ACC112 (cell line): Measurements from ENCODE around the gene TERB1.

Experiments
- H2AFZ ChIP-seq: fragments of 200-600 bp; sonication (generic); one replicate; pipeline ENCODE4 v1.6.0; 2017; ENCODE audit warnings: antibody characterized with exemption, low read length; ENCODE audit not compliant: unreplicated experiment
- H3K27ac ChIP-seq: fragments of 200-600 bp; sonication (generic); 2 replicates; pipeline ENCODE4 v1.5.1; 2014; ENCODE audit warnings: low read depth, mild to moderate bottlenecking, antibody characterized with exemption, low read length, moderate library complexity
- H3K27me3 ChIP-seq: fragments of 200-600 bp; sonication (generic); 2 replicates; pipeline ENCODE4 v1.6.1; 2014; ENCODE audit warnings: mild to moderate bottlenecking, antibody characterized with exemption, low read length, moderate library complexity, mixed read lengths; ENCODE audit not compliant: insufficient read depth
- H3K36me3 ChIP-seq: fragments of 200-600 bp; sonication (generic); 2 replicates; pipeline ENCODE4 v1.6.1; 2016; ENCODE audit warnings: mild to moderate bottlenecking, antibody characterized with exemption, low read length, moderate library complexity, mixed read lengths; ENCODE audit not compliant: insufficient read depth
- H3K4me1 ChIP-seq: fragments of 200-600 bp; sonication (generic); one replicate; pipeline ENCODE4 v1.6.1; 2016; ENCODE audit warnings: low read length, mixed read lengths; ENCODE audit not compliant: insufficient read depth, unreplicated experiment, control insufficient read depth
- H3K4me3 ChIP-seq: fragments of 200-600 bp; sonication (generic); 2 replicates; pipeline ENCODE4 v1.5.1; 2014; ENCODE audit warnings: mild to moderate bottlenecking, low read depth, low read length
- H3K79me2 ChIP-seq: fragments of 200-600 bp; sonication (generic); one replicate; pipeline ENCODE4 v1.6.0; 2016; ENCODE audit warnings: low read length; ENCODE audit not compliant: control insufficient read depth, unreplicated experiment, insufficient read depth

Gene TERB1, protein sequence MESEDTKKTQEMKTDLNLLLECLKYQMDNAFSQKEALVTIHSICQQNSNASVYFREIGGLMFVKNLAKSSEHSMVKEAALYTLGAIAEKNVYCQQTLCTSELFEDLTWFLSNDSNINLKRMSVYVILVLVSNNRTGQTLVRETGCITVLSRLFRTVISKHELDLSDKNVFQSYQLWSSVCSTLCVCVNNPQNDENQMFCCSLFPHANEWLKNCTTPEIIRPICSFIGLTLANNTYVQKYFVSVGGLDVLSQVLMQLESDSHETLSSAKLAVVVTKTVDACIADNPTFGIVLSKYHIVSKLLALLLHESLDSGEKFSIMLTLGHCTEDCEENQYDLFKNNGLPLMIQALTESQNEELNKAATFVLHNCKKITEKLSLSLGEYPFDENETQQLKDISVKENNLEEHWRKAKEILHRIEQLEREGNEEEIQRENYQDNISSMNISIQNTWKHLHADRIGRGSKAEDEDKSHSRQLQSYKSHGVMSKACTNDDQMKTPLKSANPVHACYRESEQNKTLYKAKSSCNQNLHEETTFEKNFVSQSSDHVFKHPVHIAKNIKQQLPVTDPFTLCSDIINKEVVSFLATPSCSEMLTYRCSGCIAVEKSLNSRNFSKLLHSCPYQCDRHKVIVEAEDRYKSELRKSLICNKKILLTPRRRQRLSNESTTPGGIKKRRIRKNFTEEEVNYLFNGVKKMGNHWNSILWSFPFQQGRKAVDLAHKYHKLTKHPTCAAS

DNA sequence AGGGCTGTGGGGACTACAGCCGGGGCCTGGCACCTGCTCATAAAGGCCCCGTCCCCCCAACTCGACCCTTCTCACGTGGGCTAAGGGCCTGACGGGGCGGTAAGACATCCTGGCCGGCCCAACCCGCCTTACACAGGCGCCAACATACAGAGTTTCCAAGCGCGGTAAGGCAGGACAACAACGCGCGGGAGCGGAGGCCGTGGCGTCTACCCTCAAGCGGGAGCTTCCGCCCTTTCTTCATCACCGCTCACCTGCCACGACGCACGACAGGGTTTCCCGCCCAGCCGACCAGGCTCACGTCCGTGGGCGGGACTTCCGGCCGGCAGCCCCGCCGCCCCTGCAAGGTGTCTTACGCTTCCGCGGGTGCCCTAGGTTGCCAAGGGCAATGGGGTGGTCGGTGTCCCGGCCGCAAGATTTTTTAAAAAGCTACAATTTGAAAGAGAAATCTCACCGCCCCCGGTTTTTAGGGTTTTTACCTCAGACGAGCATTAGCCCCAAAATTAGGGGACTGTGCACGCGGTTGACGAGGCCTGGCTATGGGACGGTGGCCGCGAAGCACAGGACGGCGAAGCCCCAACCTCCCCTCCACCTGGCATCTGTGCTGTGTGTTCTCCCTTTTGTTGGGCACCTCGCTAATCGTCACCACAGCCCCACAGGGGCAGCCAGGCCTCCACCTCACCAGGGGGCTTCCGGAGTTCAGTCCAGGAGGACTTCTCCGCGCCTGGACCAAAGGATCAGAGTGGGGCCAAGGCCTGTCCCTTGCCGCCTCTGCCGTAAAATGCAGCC is at the start of gene TERB1:
Gene TERB1 (minus strand): TSS at position 265 of the 786 bp plus-strand sequence. CDS start 4,786 bp downstream, outside the sequence.
- Histone ChIP-seq H3K79me2 (no peaks in the 10 kb centered on the region), H3K4me1 (no peaks in the 10 kb centered on the region), H3K27ac (no peak within 1 kb of the TSS), H3K27me3 (no peaks in the 10 kb centered on the region), H3K36me3 (peaks cover 30% of the 10 kb centered on the region), H3K4me3 (no peak within 1 kb of the TSS), H2AFZ (no peak within 1 kb of the TSS)

DNA sequence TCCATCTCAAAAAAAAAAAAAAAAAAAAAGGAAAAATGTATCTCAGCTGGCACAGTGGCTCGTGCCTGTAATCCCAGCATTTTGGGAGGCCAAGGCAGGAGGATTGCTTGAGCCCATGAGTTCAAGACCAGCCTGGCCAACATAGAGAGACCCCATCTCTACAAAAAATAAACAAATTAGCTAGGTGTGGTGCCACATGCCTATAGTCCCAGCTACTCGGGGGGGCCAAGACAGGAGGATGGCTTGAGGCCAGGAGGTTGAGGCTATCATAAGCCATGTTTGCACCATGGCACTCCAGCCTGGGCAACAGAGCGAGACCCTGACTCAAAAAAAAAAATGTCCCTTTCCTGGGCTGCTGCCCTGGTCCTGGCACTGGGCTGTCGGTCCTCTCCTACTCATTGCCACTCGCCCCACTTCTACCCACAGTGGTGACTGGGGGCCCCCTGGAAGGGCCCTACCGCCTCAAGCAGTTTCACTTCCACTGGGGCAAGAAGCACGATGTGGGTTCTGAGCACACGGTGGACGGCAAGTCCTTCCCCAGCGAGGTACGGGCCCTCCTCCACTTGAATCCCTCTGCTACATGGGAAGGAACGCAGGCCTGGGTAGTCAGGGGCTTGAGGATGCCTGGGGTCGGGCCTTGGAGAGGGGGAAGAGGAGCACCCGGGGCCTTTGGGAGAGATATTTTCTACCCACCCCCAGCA is 48.9 kb upstream of the TERB1 start:
- H3K4me1 ChIP-seq, result no peaks in the 10 kb centered on the region
- H3K27ac ChIP-seq, result no peak overlapping the region
- no peaks in the 10 kb centered on the region for H3K36me3 ChIP-seq
- H2AFZ ChIP-seq, result no peak overlapping the region
- H3K4me3 ChIP-seq, result no peak overlapping the region
- no peaks in the 10 kb centered on the region for H3K79me2 ChIP-seq
- peaks cover 12% of the 10 kb centered on the region for H3K27me3 ChIP-seq

DNA sequence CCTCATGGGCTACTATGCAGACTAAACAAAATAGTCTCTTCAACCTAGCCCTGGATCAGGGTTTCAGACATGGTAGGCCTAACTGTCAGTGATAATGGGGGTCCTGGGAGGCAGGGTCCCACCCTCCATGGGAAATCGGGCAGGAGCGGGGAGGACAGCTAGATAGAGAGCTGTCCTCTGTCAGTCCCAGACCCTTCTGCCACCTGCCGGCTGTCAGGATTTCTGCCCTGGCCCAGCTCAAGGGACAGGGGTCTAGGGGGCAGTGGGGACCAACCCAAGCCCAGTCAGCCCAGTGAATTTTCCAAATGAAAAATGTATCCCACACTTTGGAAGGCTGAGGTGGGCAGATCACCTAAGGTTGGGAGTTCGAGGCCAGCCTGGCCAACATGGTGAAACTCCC is 48.2 kb upstream of the TERB1 start:
- Histone ChIP-seq H3K4me1 (peaks cover 2% of the 10 kb centered on the region), H3K4me3 (no peak overlapping the region), H3K27me3 (peaks cover 20% of the 10 kb centered on the region), H3K27ac (no peak overlapping the region), H2AFZ (no peak overlapping the region), H3K36me3 (no peaks in the 10 kb centered on the region), H3K79me2 (no peaks in the 10 kb centered on the region)

DNA sequence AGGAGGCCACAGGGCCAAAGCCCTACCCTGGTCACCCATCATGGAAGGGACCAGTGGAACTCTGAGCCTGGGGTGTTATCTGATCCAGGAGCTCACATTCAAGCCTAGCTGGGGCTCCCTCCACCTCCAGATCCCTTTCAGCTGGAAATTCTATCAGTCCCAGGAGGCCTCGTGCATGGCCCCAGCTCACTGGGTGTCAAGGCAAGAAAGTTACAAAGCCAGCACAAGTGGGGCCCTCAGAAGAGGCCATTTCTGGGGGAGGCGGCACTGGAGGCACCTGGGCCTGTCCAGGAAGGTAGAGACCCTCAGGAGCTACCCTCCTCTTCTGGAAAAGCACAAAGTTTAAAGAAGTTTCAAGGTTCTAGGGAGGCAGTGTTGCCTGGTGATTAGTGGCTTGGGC is 47.6 kb upstream of the TERB1 start:
- Histone ChIP-seq H3K4me3 (no peak overlapping the region), H3K4me1 (peaks cover 6% of the 10 kb centered on the region), H3K27me3 (peaks cover 25% of the 10 kb centered on the region), H3K79me2 (no peaks in the 10 kb centered on the region), H2AFZ (no peak overlapping the region), H3K36me3 (no peaks in the 10 kb centered on the region), H3K27ac (no peak overlapping the region)

DNA sequence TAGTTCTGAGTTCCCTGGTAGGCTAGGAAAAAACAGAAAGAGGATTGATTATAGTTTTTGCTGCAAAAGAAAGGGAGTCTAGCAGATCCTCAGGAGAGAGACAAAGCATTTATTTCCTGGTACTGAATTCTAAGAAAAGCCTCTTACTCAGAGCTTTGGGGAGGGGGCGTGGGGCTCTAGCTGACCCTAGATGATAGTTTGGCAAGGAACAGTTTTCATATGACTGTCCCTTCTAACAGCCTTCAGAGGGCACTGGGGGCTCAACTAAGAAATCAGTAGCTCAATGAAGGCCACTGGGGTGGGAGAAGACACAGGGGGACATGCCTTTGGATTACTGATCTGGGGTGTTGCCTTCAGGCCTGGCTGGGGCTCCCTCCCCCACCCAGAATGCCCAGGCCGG is 46.8 kb upstream of the TERB1 start:
- Histone ChIP-seq H3K79me2 (no peaks in the 10 kb centered on the region), H3K27ac (no peak overlapping the region), H3K36me3 (no peaks in the 10 kb centered on the region), H3K4me3 (no peak overlapping the region), H3K4me1 (peaks cover 6% of the 10 kb centered on the region), H2AFZ (no peak overlapping the region), H3K27me3 (peaks cover 33% of the 10 kb centered on the region)

DNA sequence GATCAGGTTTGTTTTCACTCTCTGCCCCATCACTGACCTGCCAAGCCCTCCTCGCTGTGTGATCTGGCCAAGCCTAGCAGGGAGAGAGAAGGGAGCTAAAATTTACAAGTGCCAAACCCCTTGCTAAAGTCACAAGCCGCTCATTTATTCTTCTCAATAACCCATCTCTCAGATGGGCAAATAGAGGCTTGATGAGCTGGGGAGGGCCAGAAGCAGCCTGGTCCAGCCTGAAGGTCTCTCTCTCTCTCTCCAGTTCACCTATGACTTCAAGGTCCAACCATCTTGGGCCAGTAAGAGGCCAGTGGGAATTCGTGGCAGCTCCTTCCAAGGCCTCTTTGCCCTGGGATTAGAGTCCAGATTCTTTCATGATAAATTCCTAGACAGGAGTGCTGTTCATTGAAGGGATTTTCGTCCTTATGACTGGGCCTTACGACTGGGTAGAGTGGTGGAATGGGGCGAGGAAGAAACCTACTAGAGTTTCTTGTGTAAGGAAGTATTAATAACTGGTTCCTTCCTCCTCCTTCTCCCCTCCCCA is 46.2 kb upstream of the TERB1 start:
- no peak overlapping the region for H3K27ac ChIP-seq
- H3K4me3 ChIP-seq, result no peak overlapping the region
- peaks cover 35% of the 10 kb centered on the region for H3K27me3 ChIP-seq
- H3K79me2 ChIP-seq, result no peaks in the 10 kb centered on the region
- no peak overlapping the region for H2AFZ ChIP-seq
- peaks cover 6% of the 10 kb centered on the region for H3K4me1 ChIP-seq
- H3K36me3 ChIP-seq, result no peaks in the 10 kb centered on the region

DNA sequence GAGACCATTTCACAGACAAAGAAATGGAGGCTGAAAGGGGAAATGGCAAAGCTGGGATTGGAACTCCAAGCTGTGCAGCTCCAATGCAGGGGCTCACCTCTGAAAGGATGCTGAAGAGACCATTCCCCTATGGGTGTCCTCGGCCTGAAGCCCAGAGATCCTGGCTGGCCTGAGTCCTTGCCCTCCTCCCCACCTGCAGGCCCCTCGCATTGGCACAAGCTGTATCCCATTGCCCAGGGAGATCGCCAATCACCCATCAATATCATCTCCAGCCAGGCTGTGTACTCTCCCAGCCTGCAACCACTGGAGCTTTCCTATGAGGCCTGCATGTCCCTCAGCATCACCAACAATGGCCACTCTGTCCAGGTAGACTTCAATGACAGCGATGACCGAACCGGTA is 45.4 kb upstream of the TERB1 start:
- Histone ChIP-seq H3K36me3 (no peaks in the 10 kb centered on the region), H3K27ac (no peak overlapping the region), H2AFZ (no peak overlapping the region), H3K4me3 (no peak overlapping the region), H3K4me1 (peaks cover 6% of the 10 kb centered on the region), H3K79me2 (no peaks in the 10 kb centered on the region), H3K27me3 (peaks cover 35% of the 10 kb centered on the region)

DNA sequence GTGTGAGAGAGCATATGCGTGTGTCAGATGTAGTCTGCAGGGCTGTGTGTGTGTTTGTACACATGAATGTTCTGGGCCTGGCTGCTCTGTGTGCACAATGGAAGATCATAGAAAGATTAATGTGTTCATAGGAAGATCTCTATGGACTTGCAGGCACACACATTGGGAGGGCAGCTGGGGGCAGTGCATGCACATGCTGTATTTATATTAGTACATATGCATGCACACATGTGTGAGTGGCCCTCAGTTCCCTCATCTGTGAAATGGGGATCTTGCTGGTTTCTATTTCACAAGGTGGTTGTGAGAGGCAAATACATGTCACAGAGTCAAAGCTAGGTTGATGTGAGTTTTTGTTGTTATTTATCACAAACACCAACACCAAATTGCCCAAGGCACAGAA is 44.9 kb upstream of the TERB1 start:
- Histone ChIP-seq H2AFZ (no peak overlapping the region), H3K4me3 (no peak overlapping the region), H3K79me2 (no peaks in the 10 kb centered on the region), H3K27ac (no peak overlapping the region), H3K27me3 (peaks cover 35% of the 10 kb centered on the region), H3K4me1 (peaks cover 6% of the 10 kb centered on the region), H3K36me3 (no peaks in the 10 kb centered on the region)

DNA sequence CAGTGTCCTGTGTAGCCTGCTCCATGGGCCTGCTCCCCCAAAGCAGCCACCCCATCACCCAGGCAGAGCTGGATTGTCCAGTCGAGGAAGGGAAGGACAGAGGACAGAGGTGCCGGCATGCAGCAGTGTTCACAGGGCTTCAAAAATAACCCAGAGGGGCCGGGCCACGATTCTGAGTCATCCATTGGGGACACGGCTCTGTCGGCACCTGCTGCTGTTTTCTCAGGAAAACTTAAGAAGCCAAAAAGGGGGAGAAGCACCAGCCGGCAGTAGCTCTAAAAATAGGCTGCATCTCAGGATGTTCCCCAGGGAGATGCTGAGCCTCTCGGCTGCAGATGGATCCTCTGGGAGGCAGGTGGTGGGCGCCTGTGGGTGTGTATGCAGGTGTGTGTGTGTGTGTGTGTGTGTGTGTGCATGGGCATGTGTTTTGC is 44.4 kb upstream of the TERB1 start:
- Histone ChIP-seq H3K4me3 (no peak overlapping the region), H3K4me1 (peaks cover 6% of the 10 kb centered on the region), H2AFZ (no peak overlapping the region), H3K79me2 (no peaks in the 10 kb centered on the region), H3K36me3 (no peaks in the 10 kb centered on the region), H3K27me3 (peaks cover 35% of the 10 kb centered on the region), H3K27ac (no peak overlapping the region)

DNA sequence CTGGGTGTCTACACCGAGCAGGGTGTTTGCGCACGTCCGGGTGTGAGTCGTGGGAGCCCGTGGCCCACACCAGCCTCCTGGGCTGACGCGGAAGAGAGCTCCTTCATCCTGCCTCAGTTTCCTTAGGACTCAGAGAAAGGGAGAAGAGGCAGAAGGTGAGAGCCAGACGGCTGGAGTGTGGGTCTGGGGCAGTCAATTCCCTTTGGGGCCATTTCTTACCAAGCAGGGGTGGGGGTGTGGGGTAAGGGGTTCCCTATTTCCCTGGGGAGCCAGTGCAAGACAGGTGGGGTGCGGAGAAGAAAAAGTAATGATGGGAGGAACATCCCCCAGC is 43.7 kb upstream of the TERB1 start:
- Histone ChIP-seq H3K4me1 (peaks cover 6% of the 10 kb centered on the region), H3K79me2 (no peaks in the 10 kb centered on the region), H2AFZ (no peak overlapping the region), H3K36me3 (no peaks in the 10 kb centered on the region), H3K4me3 (peak overlapping the region; percentile 70; the same call in 1 of the 2 replicates), H3K27ac (no peak overlapping the region), H3K27me3 (peaks cover 35% of the 10 kb centered on the region)
